HG03103 (cell line): Measurements from ENCODE around the gene TNKS2.
"Not testable (repeated sequence)": the region's sequence is repeated elsewhere in the genome, so short reads cannot be mapped to it uniquely, and the experiment has no call there.

ENCODE experiments used
- ATAC-seq: cut with Tn5 transposase; IDR thresholded peaks from one replicate; pipeline ENCODE4 v1.9.1; 2021; ENCODE audit warnings: low read depth; ENCODE audit not compliant: unreplicated experiment

The TNKS2 gene

GRCh38 chr10:91864744-91865143 is 66.5 kb downstream of the TNKS2 start:
- no peak for ATAC-seq

- no peak for ATAC-seq
Observed at GRCh38 chr10:91865562-91866081, 67.4 kb downstream of the TNKS2 start.

- ATAC-seq, result no peak
Observed at GRCh38 chr10:91875156-91875555, 76.9 kb downstream of the TNKS2 start.

GRCh38 chr10:91875779-91876178 is 77.6 kb downstream of the TNKS2 start:
- ATAC-seq, result no peak

GRCh38 chr10:91879515-91880170 is 81.4 kb downstream of the TNKS2 start:
- ATAC-seq, result no peak

GRCh38 chr10:91880310-91880709 is 82.1 kb downstream of the TNKS2 start:
- no peak for ATAC-seq

- ATAC-seq, result no peak
Observed at GRCh38 chr10:91883549-91884444, 85.6 kb downstream of the TNKS2 start.

GRCh38 chr10:91884536-91884935 is 86.3 kb downstream of the TNKS2 start:
- no peak for ATAC-seq

- no peak for ATAC-seq
Observed at GRCh38 chr10:91885362-91886079, 87.3 kb downstream of the TNKS2 start.

GRCh38 chr10:91886954-91887271 is 88.7 kb downstream of the TNKS2 start:
- no peak for ATAC-seq

GRCh38 chr10:91887272-91888076 is 89.2 kb downstream of the TNKS2 start:
- ATAC-seq, result no peak

- ATAC-seq, result no peak
Observed at GRCh38 chr10:91891125-91892001, 93.1 kb downstream of the TNKS2 start.

- ATAC-seq, result no peak
Observed at GRCh38 chr10:91893051-91893450, 94.8 kb downstream of the TNKS2 start.

GRCh38 chr10:91894261-91894685 is 96.0 kb downstream of the TNKS2 start:
- not testable (repeated sequence) for ATAC-seq

- no peak for ATAC-seq
Observed at GRCh38 chr10:91896212-91896756, 98.1 kb downstream of the TNKS2 start.

GRCh38 chr10:91897421-91897820 is 99.2 kb downstream of the TNKS2 start:
- no peak for ATAC-seq

- ATAC-seq, result no peak
Observed at GRCh38 chr10:91901784-91902677, 103.8 kb downstream of the TNKS2 start.

- ATAC-seq, result no peak
Observed at GRCh38 chr10:91907033-91907594, 108.9 kb downstream of the TNKS2 start.
